Measurements from ENCODE around the gene WHRN.

Gene WHRN

GRCh38 chr9:114515528-114515927 lies 10.3 kb upstream of the WHRN start:
- in situ Hi-C loops (cut with MboI; ENCODE audit: low sequenced_read_pairs) = no loop called here

- in situ Hi-C loops (cut with MboI; ENCODE audit: low sequenced_read_pairs) = no loop called here
These were observed 8.6 kb upstream of the WHRN start for GRCh38 chr9:114513959-114514267.

- in situ Hi-C loops (cut with MboI; ENCODE audit: low sequenced_read_pairs) = no loop called here
These were observed 8.0 kb upstream of the WHRN start for GRCh38 chr9:114513055-114513958.

- in situ Hi-C loops (cut with MboI; ENCODE audit: low sequenced_read_pairs) = no loop called here
These were observed 7.0 kb upstream of the WHRN start for GRCh38 chr9:114511978-114512874.

GRCh38 chr9:114507726-114508125 lies 2.5 kb upstream of the WHRN start:
- in situ Hi-C loops (cut with MboI; ENCODE audit: low sequenced_read_pairs) = no loop called here

- in situ Hi-C loops (cut with MboI; ENCODE audit: low sequenced_read_pairs) = no loop called here
These were observed 763 bp upstream of the WHRN start for GRCh38 chr9:114506082-114506390.

- in situ Hi-C loops (cut with MboI; ENCODE audit: low sequenced_read_pairs) = no loop called here
These were observed 709 bp downstream of the WHRN start for GRCh38 chr9:114504341-114505186.

GRCh38 chr9:114503522-114504340 lies 1.5 kb downstream of the WHRN start:
- in situ Hi-C loops (cut with MboI; ENCODE audit: low sequenced_read_pairs) = no loop called here

DNA sequence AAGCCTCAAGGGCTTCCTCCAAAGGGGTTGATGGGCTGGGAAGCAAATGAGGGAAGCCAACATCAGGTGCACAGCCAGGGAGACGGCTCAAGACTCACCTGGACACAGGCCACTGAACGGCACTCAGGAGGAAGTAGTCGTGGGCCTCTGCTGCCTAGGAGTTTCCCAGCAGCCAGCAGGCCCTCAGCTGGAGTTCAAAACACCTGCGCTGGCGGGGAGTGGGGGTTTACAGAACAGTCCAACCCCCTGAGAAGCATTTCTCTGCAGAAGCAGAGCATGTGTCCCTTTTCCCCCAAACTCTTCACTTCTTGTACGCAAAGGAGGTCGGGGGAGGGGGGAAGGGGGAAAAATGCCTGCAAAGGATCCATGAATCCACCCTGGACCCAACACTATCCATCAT lies 2.3 kb downstream of the WHRN start:
- in situ Hi-C loops (cut with MboI; ENCODE audit: low sequenced_read_pairs) = no loop called here

DNA sequence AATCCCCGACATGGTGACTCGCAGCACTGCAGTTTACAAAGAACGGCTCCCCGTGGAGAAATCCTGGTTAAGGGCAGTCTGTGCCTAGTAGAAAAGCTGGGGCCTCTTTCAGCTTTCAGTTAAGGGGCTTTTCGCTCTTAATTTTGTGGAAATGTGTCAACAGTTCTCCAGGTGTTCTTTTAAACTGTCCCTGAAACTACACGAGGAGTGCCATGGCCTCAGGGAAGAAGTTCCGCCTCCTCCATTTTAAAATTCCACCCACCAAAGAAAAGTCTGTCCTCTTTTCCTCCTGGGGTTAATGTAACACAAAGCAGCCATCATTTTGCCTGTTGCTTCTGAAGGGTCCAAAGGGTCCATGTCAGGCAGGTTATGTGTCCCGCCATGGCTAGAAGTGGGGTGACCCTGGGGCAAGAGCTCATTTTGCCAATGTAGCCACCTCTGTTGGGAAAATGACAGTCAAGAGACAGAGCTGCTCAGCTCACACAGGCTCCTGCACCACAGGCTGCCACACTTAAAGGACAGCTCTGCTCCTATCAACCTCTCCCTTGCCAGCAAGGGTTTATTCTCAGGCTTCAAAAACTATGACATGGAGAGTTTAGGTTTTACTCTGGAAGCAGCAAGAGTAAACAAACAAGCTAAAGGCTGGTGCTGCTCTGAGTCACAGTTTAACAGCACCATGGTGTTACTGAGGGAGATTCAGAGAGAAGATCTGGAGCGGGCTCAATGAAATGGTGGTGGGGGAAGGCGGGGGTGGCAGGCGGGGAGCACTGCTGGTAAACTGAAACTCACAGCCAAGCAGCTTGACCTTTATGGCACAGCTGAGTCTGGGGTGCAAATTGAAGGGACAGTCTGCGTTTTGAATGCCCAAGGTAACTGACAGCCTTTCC lies 3.2 kb downstream of the WHRN start:
- in situ Hi-C loops (cut with MboI; ENCODE audit: low sequenced_read_pairs) = no loop called here

GRCh38 chr9:114500697-114501292 lies 4.5 kb downstream of the WHRN start:
- in situ Hi-C loops (cut with MboI; ENCODE audit: low sequenced_read_pairs) = no loop called here

DNA sequence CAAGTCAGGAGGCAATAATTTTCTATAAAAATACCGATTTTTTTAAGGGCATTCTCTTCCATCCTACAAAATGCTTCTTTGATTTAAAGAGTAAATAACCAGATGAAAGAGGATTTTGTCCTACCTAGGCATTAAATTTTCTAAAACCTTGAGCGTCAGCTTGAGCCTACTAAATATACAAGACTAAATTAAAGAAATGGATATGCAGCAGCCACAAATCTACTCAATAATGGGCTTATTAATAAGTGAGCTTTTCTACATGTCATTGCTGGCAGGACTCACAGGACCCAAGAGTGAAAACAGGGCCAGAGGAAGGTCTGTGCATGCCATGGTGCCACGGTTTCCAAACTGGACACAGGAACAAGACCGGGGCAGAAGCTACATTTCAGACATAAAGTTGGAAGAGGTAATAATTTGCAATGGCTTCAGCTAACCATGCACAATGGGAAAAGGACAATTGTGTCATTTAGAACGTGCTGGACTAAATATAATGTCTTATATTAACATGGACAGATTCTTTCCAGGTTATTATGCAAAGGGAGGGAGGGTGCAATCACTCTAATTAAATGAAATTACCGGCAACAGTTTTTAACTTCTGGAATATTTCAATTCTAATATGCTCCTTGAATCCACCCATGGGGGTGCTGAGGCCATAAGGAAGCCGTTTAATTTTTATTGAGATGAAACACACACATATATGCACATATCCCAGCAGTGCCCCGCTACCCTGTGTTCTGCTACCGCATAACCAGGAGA lies 5.2 kb downstream of the WHRN start:
- in situ Hi-C loops (cut with MboI; ENCODE audit: low sequenced_read_pairs) = no loop called here

- in situ Hi-C loops (cut with MboI; ENCODE audit: low sequenced_read_pairs) = no loop called here
These were observed 5.7 kb downstream of the WHRN start for GRCh38 chr9:114499528-114499927.

DNA sequence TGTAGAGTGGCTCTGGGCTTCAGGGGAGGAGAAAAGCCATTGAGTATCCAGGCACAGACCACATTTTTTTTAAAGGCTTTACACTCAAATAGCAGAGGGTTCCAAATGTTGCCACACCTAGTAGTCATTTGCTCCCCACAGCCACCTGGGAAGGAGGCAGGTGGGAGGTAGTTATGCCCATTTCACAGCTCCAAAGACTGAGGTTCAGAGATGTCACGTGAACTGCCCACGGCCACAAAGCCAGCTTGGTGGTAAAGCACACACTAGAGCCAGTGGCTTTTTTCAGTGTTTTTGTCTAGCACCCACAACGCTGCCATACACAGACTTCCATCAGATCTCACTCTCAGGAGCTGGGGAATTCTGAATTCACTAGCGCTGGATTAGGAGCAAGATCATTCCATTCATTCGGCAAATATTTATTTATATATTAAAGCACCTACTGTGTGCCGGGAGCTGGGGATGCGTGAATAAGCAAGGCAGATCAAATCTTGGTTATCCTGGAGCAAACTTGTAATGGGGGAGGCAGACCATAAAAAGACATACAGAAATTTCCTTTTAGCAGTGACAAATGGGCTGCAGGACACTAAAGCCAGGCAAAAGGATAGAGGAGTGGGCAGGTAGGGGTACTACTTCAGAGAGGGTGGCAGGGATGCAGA lies 7.4 kb downstream of the WHRN start:
- in situ Hi-C loops (cut with MboI; ENCODE audit: low sequenced_read_pairs) = no loop called here

GRCh38 chr9:114497236-114497635 lies 8.0 kb downstream of the WHRN start:
- in situ Hi-C loops (cut with MboI; ENCODE audit: low sequenced_read_pairs) = no loop called here

DNA sequence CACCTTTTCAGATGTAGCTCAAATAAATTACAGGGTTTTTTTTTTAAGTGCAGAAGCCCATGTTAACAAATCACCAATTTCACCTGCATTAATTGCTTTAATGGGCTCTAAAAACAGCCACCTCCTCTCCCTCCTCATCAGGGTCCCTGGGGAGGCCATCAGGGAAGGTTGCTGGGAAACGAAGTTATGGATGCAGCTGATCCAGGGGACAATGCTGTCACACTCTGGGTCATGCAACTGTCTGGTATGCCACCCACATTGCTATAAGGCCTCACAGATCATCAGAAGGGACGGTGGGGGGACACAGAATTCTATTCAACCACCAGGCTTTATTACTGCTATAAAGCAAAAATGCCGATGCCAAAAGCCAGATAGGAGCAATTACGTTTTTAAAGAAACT lies 9.3 kb downstream of the WHRN start:
- in situ Hi-C loops (cut with MboI; ENCODE audit: low sequenced_read_pairs) = no loop called here

DNA sequence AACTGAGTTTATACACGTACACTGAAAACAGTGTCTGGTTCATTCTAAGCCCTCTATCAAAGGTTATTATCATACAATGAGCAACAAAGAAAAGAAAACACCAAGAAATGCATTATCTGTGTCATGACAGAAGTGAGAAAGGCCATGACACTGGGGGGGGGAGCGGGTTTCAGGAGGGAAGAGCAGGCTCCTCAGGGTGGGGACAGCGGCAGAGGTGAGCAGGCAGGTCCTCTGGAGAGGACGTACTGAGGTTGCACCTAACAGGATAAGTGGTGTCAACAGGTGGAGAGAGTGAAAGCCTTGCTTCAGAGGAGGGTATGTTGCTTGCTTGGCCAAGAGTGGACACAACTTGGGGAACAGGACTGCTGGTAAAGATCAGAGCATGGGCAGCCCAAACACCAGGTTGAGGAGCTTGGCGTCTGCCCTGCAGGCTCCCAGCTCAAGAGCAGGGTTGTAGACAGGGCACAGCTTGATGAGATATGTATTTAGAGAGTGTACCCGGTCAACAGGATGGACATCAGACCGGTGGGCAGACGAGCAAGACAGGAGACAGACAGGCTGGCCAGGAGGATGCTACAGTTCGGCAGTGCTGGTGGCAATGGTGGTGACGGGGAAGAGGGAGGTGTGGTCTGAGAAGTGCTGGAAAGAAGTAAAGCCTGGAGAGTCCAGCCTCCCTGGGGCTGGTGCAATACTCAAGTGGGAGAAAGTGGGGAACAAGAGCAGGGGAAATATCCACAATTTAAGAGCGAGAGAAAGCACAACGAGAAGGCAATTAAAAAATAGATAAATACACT lies 10.3 kb downstream of the WHRN start:
- in situ Hi-C loops (cut with MboI; ENCODE audit: low sequenced_read_pairs) = no loop called here

Data from HL-60/S4 treated with retinoic acid at 250 ng/mL for 4 days and 3 days (cell line).